HEK293T (cell line): ENCODE data around the gene FGF14.

Experiments
- ARNT ChIP-seq: fragments of 450-650 bp; IDR thresholded peaks from 2 replicates; pipeline ENCODE4 v1.6.1; 2017; ENCODE audit warnings: mild to moderate bottlenecking
- SP1 ChIP-seq: fragments of 450-650 bp; IDR thresholded peaks from 2 replicates; pipeline ENCODE4 v1.6.1; 2017
- SUZ12 ChIP-seq: fragments of 450-650 bp; IDR thresholded peaks from 2 replicates; pipeline ENCODE4 v1.6.1; 2016; ENCODE audit warnings: mild to moderate bottlenecking
- TARDBP ChIP-seq: fragments of 450-650 bp; IDR thresholded peaks from 2 replicates; pipeline ENCODE4 v1.6.1; 2016
- ZNF384 ChIP-seq: fragments of 450-650 bp; IDR thresholded peaks from 2 replicates; pipeline ENCODE4 v1.6.1; 2016

GRCh38 chr13:101967781-101968180 lies 434.1 kb downstream of the FGF14 start:
- TF ChIP-seq TARDBP = no peak
- TF ChIP-seq SP1 = no peak
- no peak for TF ChIP-seq ARNT
- no peak for TF ChIP-seq SUZ12
- no peak for TF ChIP-seq ZNF384
